MCF 10A (cell line): ENCODE data around the gene ENTR1. TPM values are rescaled to one million over a fixed set of nuclear protein-coding genes. Genes with fewer than 3 reads are reported as not detected.

Source experiments
- BruUV-seq: library from RNA; stranded (reverse); fragments of 400-500 nt; replicated peaks from 2 replicates; lab custom pipeline; 2021; lab: Mats Ljungman, UMichigan
- CTCF ChIA-PET: fragments of 300-600 bp; sonication (Branson Sonifier 250); formaldehyde crosslinking; extraction: SDS; loops from one replicate; lab custom pipeline; 2021; ENCODE audit warnings: antibody characterized with exemption, inconsistent platforms; lab: Yijun Ruan, JAX
- POLR2A ChIA-PET: fragments of 300-600, 350-650 bp; sonication (Branson Sonifier 250); formaldehyde crosslinking; extraction: SDS; loops from one replicate; lab custom pipeline; 2020; ENCODE audit warnings: antibody characterized with exemption, inconsistent platforms; lab: Yijun Ruan, JAX
- DNase-seq: peaks from one replicate; pipeline ENCODE4 v3.0.0-alpha.2; 2018; ENCODE audit not compliant: unreplicated experiment
- H3K27ac Mint-ChIP-seq: one replicate; pipeline ENCODE4 v1.8.0; 2022; ENCODE audit warnings: mild to moderate bottlenecking, low read depth, mixed read lengths; ENCODE audit not compliant: unreplicated experiment
- H3K27me3 Mint-ChIP-seq: one replicate; pipeline ENCODE4 v1.8.0; 2022; ENCODE audit warnings: mixed read lengths; ENCODE audit not compliant: insufficient read depth, unreplicated experiment
- H3K36me3 Mint-ChIP-seq: one replicate; pipeline ENCODE4 v1.8.0; 2022; ENCODE audit warnings: mild to moderate bottlenecking, moderate library complexity, mixed read lengths; ENCODE audit not compliant: insufficient read depth, unreplicated experiment
- H3K4me1 Mint-ChIP-seq: one replicate; pipeline ENCODE4 v1.8.0; 2022; ENCODE audit warnings: mixed read lengths; ENCODE audit not compliant: insufficient read depth, unreplicated experiment
- H3K4me3 Mint-ChIP-seq: one replicate; pipeline ENCODE4 v1.8.0; 2022; ENCODE audit warnings: mild to moderate bottlenecking, moderate library complexity, mixed read lengths; ENCODE audit not compliant: unreplicated experiment
- H3K9me3 Mint-ChIP-seq: one replicate; pipeline ENCODE4 v1.8.0; 2022; ENCODE audit warnings: mixed read lengths; ENCODE audit not compliant: unreplicated experiment
- CTCF ChIP-seq: fragments of 200-600 bp; IDR thresholded peaks from one replicate; pipeline ENCODE4 v1.8.0; 2022; ENCODE audit warnings: antibody characterized with exemption, mild to moderate bottlenecking; ENCODE audit not compliant: unreplicated experiment
- intact Hi-C: fragments of 100-400 bp; cut with micrococcal nuclease; formaldehyde crosslinking; loops from 2 replicates; pipeline ENCODE4 v1.14.1; 2022
- total RNA-seq: library from RNA; stranded (reverse); gene quantifications from 2 replicates; pipeline ENCODE4 v1.2.3, GENCODE V29; 2022

Gene ENTR1
- total RNA-seq, 1 experiment from 2014 or later = 82.2 TPM

GRCh38 chr9:136361047-136361753, 49.2 kb downstream of the ENTR1 start:
- Mint-ChIP-seq H3K27ac (no peak overlapping the region), H3K36me3 (peaks cover 13% of the 10 kb centered on the region), H3K27me3 (no peaks in the 10 kb centered on the region), H3K4me1 (no peaks in the 10 kb centered on the region), H3K9me3 (no peaks in the 10 kb centered on the region), H3K4me3 (no peak overlapping the region)
- POLR2A ChIA-PET = no interaction called here
- intact Hi-C loops = no loop called here
- TF ChIP-seq CTCF = no peak
- CTCF ChIA-PET = interaction anchor here (0.6 kb wide), 1 partner anchor 308 kb away, joined by 3 read pairs; no protein-coding TSS in a partner anchor
- DNase-seq = no peak
- BruUV-seq = no TSS peak

- Mint-ChIP-seq H3K9me3 (no peaks in the 10 kb centered on the region), H3K27ac (no peak overlapping the region), H3K4me1 (no peaks in the 10 kb centered on the region), H3K27me3 (no peaks in the 10 kb centered on the region), H3K36me3 (peaks cover 13% of the 10 kb centered on the region), H3K4me3 (no peak overlapping the region)
- no TSS peak for BruUV-seq
- intact Hi-C loops = no loop called here
- DNase-seq = no peak
- POLR2A ChIA-PET = no interaction called here
- CTCF ChIA-PET = no interaction called here
- TF ChIP-seq CTCF = no peak
Observed at GRCh38 chr9:136359774-136360718, 50.4 kb downstream of the ENTR1 start.

- peaks cover 5% of the 10 kb centered on the region for H3K4me1 Mint-ChIP-seq
- intact Hi-C loops = no loop called here
- no peaks in the 10 kb centered on the region for H3K9me3 Mint-ChIP-seq
- no peaks in the 10 kb centered on the region for H3K27me3 Mint-ChIP-seq
- CTCF ChIA-PET = interaction anchor here (0.6 kb wide), 1 partner anchor 215 kb away, joined by 3 read pairs; no protein-coding TSS in a partner anchor
- H3K36me3 Mint-ChIP-seq = peaks cover 13% of the 10 kb centered on the region
- no peak overlapping the region for H3K4me3 Mint-ChIP-seq
- no peak overlapping the region for H3K27ac Mint-ChIP-seq
- no peak for TF ChIP-seq CTCF
- DNase-seq = no peak
- BruUV-seq = no TSS peak
- POLR2A ChIA-PET = no interaction called here
Observed at GRCh38 chr9:136358888-136359287, 51.5 kb downstream of the ENTR1 start.

- ChIA-PET POLR2A (no interaction called here), CTCF (no interaction called here)
- TF ChIP-seq CTCF = no peak
- no peak overlapping the region for H3K27ac Mint-ChIP-seq
- no peaks in the 10 kb centered on the region for H3K27me3 Mint-ChIP-seq
- H3K4me1 Mint-ChIP-seq = peaks cover 5% of the 10 kb centered on the region
- no peak for DNase-seq
- intact Hi-C loops = no loop called here
- no peak overlapping the region for H3K4me3 Mint-ChIP-seq
- peaks cover 13% of the 10 kb centered on the region for H3K36me3 Mint-ChIP-seq
- no peaks in the 10 kb centered on the region for H3K9me3 Mint-ChIP-seq
- no TSS peak for BruUV-seq
Observed at GRCh38 chr9:136358016-136358415, 52.4 kb downstream of the ENTR1 start.
